Endothelial cell (in vitro differentiated cells): Measurements from ENCODE around the gene STARD3. TPM values are rescaled to one million over a fixed set of nuclear protein-coding genes. Genes with fewer than 3 reads are reported as not detected.

Experiments
- DNase-seq: peaks from one replicate; pipeline ENCODE4 v3.0.0; 2021; ENCODE audit warnings: low spot score
- H3K27ac Mint-ChIP-seq: one replicate; pipeline ENCODE4 v1.8.0; 2021; ENCODE audit warnings: mixed read lengths, inconsistent platforms; ENCODE audit not compliant: unreplicated experiment
- H3K27me3 Mint-ChIP-seq: one replicate; pipeline ENCODE4 v1.8.0; 2021; ENCODE audit warnings: mild to moderate bottlenecking, moderate library complexity, mixed read lengths, inconsistent platforms; ENCODE audit not compliant: unreplicated experiment
- H3K36me3 Mint-ChIP-seq: one replicate; pipeline ENCODE4 v1.8.0; 2021; ENCODE audit warnings: mild to moderate bottlenecking, low read depth, mixed read lengths, inconsistent platforms; ENCODE audit not compliant: unreplicated experiment
- H3K4me1 Mint-ChIP-seq: one replicate; pipeline ENCODE4 v1.8.0; 2021; ENCODE audit warnings: mild to moderate bottlenecking, mixed read lengths, inconsistent platforms; ENCODE audit not compliant: unreplicated experiment
- H3K4me3 Mint-ChIP-seq: one replicate; pipeline ENCODE4 v1.8.0; 2021; ENCODE audit warnings: mild to moderate bottlenecking, mixed read lengths, inconsistent platforms; ENCODE audit not compliant: unreplicated experiment
- H3K9me3 Mint-ChIP-seq: one replicate; pipeline ENCODE4 v1.8.0; 2021; ENCODE audit warnings: mixed read lengths, inconsistent platforms; ENCODE audit not compliant: unreplicated experiment
- total RNA-seq: library from RNA; stranded (reverse); fragmentation: NEBNext Ultra II Directional; extraction: Animal tissue kit (Norgen Biotek cat#: 25700); gene quantifications from one replicate; pipeline ENCODE4 v1.2.1, GENCODE V29; 2021; ENCODE audit not compliant: unreplicated experiment
- TF ChIP-seq, protein P1 (sequence below): fragments of 200-600 bp; sonication (generic); IDR thresholded peaks from one replicate; pipeline ENCODE4 v1.5.0; 2021; ENCODE audit warnings: antibody characterized with exemption; ENCODE audit not compliant: unreplicated experiment

Gene STARD3
- total RNA-seq, 1 donor from 2014 or later = 77.7 TPM

DNA sequence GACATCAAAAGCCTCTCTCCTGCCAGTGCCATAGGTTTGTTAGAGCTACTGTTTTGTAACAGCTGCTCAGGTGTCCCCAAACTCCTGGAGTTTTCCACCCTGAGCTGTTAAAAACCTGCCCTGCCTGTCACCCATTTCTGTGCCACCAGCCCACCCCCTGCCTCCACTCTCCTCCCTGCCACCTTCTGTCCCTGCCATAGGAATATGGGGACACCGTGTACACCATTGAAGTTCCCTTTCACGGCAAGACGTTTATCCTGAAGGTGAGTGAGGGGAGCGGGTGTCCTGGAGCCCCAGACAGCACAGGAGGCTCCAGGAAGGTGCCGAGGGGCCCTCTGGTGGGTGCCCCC lies 23.0 kb downstream of the STARD3 start:
- TF ChIP-seq, protein P1, sequence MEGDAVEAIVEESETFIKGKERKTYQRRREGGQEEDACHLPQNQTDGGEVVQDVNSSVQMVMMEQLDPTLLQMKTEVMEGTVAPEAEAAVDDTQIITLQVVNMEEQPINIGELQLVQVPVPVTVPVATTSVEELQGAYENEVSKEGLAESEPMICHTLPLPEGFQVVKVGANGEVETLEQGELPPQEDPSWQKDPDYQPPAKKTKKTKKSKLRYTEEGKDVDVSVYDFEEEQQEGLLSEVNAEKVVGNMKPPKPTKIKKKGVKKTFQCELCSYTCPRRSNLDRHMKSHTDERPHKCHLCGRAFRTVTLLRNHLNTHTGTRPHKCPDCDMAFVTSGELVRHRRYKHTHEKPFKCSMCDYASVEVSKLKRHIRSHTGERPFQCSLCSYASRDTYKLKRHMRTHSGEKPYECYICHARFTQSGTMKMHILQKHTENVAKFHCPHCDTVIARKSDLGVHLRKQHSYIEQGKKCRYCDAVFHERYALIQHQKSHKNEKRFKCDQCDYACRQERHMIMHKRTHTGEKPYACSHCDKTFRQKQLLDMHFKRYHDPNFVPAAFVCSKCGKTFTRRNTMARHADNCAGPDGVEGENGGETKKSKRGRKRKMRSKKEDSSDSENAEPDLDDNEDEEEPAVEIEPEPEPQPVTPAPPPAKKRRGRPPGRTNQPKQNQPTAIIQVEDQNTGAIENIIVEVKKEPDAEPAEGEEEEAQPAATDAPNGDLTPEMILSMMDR = no peak
- no peak overlapping the region for H3K27ac Mint-ChIP-seq
- no peaks in the 10 kb centered on the region for H3K9me3 Mint-ChIP-seq
- H3K27me3 Mint-ChIP-seq = peaks cover 11% of the 10 kb centered on the region
- no peak for DNase-seq
- peaks cover 12% of the 10 kb centered on the region for H3K36me3 Mint-ChIP-seq
- H3K4me3 Mint-ChIP-seq = no peak overlapping the region
- H3K4me1 Mint-ChIP-seq = peaks cover 4% of the 10 kb centered on the region

DNA sequence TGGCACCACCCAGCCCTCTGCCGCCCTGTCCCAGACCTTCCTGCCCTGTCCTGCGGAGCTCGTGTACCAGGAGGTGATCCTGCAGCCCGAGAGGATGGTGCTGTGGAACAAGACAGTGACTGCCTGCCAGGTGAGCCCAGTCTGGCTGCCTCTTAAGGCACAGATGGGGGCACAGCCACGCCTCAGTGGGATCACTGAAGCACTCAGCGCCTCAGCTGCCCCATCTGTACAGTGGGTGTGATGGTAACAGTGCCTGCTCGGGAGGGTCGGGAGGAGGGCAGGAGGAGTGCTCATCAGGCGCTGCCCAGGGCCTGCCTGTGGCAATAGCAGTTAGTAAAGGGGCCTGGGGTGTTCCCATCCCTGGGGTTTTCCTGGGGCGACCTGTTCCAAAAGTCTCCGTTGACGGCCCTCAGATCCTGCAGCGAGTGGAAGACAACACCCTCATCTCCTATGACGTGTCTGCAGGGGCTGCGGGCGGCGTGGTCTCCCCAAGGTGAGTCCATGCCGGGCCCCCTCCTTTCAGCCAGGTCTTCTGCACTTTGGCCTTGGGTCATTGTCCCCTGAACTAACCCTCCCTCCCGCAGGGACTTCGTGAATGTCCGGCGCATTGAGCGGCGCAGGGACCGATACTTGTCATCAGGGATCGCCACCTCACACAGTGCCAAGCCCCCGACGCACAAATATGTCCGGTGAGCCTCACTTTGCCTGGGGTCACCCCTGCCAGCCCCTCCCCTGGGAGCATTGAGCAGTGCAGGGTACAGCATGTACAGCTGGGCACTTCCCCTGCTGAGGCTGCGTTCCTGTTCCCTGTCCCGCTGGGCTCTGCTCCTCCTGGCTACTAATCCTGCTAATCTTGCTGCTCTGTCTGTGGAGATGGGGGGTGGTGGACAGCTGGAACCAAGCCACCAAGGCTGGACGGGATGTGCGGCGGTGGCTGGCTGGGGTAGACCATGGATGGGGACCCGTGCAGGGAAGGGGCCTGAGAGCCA lies 23.7 kb downstream of the STARD3 start:
- TF ChIP-seq, protein P1 = no peak
- DNase-seq = no peak
- Mint-ChIP-seq H3K4me1 (peaks cover under 1% of the 10 kb centered on the region), H3K27me3 (peaks cover 8% of the 10 kb centered on the region), H3K4me3 (no peak overlapping the region), H3K9me3 (no peaks in the 10 kb centered on the region), H3K27ac (no peak overlapping the region), H3K36me3 (peaks cover 7% of the 10 kb centered on the region)

DNA sequence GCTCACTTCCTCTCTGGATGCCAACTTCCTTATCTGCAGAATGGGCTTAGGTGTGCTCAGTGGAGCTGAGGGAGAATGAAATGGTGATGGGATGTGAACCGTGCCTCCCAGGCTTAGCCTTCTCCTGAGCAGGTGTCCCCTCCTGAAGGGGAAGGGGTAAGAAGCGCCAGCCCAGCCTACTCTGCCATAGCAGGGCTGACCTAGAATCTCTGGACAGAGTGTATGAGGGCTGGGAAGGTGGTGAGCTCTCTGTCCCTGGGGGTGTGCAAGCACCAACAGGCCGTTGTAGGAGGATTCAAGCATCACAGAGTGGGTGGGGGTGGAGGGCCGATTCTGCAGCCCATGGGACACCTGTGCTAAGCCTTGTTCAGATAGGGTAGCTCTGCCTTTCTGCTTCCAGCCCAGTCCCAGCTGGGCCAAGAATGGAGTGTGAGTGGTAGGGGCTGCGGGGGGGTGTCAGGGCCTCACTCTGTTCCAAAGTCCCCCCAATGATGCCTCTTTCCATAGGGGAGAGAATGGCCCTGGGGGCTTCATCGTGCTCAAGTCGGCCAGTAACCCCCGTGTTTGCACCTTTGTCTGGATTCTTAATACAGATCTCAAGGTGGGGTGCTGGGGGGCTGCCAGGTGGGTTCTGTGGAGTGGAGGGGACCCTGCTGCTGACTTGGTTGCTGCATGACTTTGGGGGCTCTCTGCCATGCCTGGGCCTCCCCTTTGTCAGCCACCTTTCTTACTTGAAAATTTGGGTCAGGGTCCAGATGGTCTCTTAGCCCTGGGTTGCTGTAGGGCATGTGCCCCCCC lies 25.0 kb downstream of the STARD3 start:
- Mint-ChIP-seq H3K27me3 (peaks cover 16% of the 10 kb centered on the region), H3K9me3 (no peaks in the 10 kb centered on the region), H3K36me3 (peaks cover 7% of the 10 kb centered on the region), H3K4me3 (no peak overlapping the region), H3K27ac (no peak overlapping the region), H3K4me1 (no peaks in the 10 kb centered on the region)
- TF ChIP-seq, protein P1 = no peak
- DNase-seq = no peak

DNA sequence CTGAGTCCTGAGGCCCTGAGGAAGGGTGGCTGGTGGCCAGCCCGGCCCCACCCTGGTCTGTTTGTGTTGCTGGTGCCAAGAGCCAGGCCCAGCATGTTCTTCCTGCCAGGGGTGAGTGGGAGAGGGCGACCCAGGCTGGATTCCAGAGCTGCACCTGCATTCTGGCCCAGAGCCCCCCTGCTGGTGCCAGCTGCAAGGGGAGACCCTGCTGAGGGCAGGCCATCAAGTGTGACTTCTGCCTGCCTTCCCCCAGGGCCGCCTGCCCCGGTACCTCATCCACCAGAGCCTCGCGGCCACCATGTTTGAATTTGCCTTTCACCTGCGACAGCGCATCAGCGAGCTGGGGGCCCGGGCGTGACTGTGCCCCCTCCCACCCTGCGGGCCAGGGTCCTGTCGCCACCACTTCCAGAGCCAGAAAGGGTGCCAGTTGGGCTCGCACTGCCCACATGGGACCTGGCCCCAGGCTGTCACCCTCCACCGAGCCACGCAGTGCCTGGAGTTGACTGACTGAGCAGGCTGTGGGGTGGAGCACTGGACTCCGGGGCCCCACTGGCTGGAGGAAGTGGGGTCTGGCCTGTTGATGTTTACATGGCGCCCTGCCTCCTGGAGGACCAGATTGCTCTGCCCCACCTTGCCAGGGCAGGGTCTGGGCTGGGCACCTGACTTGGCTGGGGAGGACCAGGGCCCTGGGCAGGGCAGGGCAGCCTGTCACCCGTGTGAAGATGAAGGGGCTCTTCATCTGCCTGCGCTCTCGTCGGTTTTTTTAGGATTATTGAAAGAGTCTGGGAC lies 25.8 kb downstream of the STARD3 start:
- H3K4me3 Mint-ChIP-seq = no peak overlapping the region
- no peak overlapping the region for H3K27ac Mint-ChIP-seq
- peaks cover 7% of the 10 kb centered on the region for H3K36me3 Mint-ChIP-seq
- peaks cover 16% of the 10 kb centered on the region for H3K27me3 Mint-ChIP-seq
- no peak for DNase-seq
- TF ChIP-seq, protein P1 = no peak
- no peaks in the 10 kb centered on the region for H3K4me1 Mint-ChIP-seq
- no peaks in the 10 kb centered on the region for H3K9me3 Mint-ChIP-seq
